ENCODE data around the gene CCDC88C. TPM values are rescaled to one million over a fixed set of nuclear protein-coding genes. Genes with fewer than 3 reads are reported as not detected.

Gene CCDC88C
- total RNA-seq, 2 experiments from 2014 or later: 137 to 253 TPM

DNA sequence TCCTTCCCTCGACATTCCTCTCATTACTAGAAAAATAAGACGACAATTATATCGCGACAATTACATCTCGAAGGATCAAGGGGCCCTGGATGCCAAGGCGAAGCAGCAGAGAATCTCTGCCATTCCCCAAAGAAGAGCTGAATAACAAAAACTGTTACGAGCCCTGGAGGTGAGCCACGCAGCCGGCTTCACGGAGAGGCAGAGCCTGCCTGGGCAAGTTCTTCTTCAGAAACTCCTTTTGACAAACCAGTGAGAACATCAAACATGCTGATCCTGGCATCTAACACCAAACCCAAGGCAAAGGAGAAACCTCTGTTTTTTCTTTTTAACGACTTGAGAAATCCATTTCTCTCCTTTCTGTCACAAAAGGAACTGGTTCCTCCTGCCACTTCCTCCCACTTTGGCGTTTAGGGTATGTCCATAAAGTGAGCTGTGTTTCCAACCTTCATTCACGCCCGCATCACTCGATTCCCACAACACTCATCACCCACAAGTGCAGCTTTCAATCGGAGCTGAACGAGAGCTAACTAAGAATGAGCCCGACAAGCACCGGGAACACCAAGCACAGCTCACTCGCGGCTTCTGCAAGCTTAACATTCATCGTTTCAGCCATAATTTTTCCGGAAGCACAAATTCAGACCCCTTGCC lies 21.5 kb downstream of the CCDC88C start:
- Histone ChIP-seq H4K20me1 (ENCODE audit: insufficient read depth, low read length) (peaks cover 42% of the 10 kb centered on the region), H3K4me2 (ENCODE audit: low read length) (peak overlapping the region; percentile 98), H2AFZ (ENCODE audit: low read length) (no peak overlapping the region), H3K27ac (ENCODE audit: low read depth, low read length, poor library complexity, severe bottlenecking) (peak overlapping the region; percentile 89), H3K4me1 (ENCODE audit: insufficient read depth, low read length, poor library complexity, severe bottlenecking) (peaks cover 96% of the 10 kb centered on the region), H3K36me3 (ENCODE audit: insufficient read depth, low read length) (peaks cover 57% of the 10 kb centered on the region), H3K9me3 (ENCODE audit: low read length) (no peaks in the 10 kb centered on the region), H3K4me3 (ENCODE audit: low read depth, low read length, poor library complexity, severe bottlenecking) (peak overlapping the region; percentile 63), H3K9me2 (ENCODE audit: insufficient read depth, low read length) (no peaks in the 10 kb centered on the region), H3K79me2 (ENCODE audit: insufficient read depth, low read depth, low read length) (peaks cover 100% of the 10 kb centered on the region)
- intact Hi-C loops (cut with micrococcal nuclease; ENCODE audit: unreplicated experiment): no loop called here
- CTCF ChIA-PET (ENCODE audit: unreplicated experiment): interaction anchor here (0.9 kb wide), 1 partner anchor 21 kb away, joined by 6 read pairs; no protein-coding TSS in a partner anchor
- POLR2A ChIA-PET: interaction anchor here (0.8 to 3.0 kb wide), 8 partner anchors 14 to 39 kb away, joined by 3 to 12 read pairs (median 8); partner anchors contain the start of gene CCDC88C
- TF ChIP-seq, protein P1, sequence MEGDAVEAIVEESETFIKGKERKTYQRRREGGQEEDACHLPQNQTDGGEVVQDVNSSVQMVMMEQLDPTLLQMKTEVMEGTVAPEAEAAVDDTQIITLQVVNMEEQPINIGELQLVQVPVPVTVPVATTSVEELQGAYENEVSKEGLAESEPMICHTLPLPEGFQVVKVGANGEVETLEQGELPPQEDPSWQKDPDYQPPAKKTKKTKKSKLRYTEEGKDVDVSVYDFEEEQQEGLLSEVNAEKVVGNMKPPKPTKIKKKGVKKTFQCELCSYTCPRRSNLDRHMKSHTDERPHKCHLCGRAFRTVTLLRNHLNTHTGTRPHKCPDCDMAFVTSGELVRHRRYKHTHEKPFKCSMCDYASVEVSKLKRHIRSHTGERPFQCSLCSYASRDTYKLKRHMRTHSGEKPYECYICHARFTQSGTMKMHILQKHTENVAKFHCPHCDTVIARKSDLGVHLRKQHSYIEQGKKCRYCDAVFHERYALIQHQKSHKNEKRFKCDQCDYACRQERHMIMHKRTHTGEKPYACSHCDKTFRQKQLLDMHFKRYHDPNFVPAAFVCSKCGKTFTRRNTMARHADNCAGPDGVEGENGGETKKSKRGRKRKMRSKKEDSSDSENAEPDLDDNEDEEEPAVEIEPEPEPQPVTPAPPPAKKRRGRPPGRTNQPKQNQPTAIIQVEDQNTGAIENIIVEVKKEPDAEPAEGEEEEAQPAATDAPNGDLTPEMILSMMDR (conservative IDR thresholded peaks at IDR 0.05; ENCODE audit: low read length): no peak
- TF ChIP-seq EZH2phosphoT487 (IDR thresholded peaks at IDR 0.05; ENCODE audit: borderline replicate concordance, low read depth, low read length): no peak
- DNase-seq (ENCODE audit: low spot score): no peak
- no TSS peak for BruUV-seq (replicated peaks)

- intact Hi-C loops (cut with micrococcal nuclease; ENCODE audit: unreplicated experiment): no loop called here
- peak overlapping the region; percentile 98 for H3K4me2 ChIP-seq (ENCODE audit: low read length)
- CTCF ChIA-PET (ENCODE audit: unreplicated experiment): interaction anchor here (0.6 kb wide), 1 partner anchor 36 kb away, joined by 3 read pairs; no protein-coding TSS in a partner anchor
- no peak for TF ChIP-seq EZH2phosphoT487 (IDR thresholded peaks at IDR 0.05; ENCODE audit: borderline replicate concordance, low read depth, low read length)
- TF ChIP-seq, protein P1 (conservative IDR thresholded peaks at IDR 0.05; ENCODE audit: low read length): no peak
- BruUV-seq (replicated peaks): no TSS peak
- no peaks in the 10 kb centered on the region for H3K9me2 ChIP-seq (ENCODE audit: insufficient read depth, low read length)
- no peaks in the 10 kb centered on the region for H3K9me3 ChIP-seq (ENCODE audit: low read length)
- H4K20me1 ChIP-seq (ENCODE audit: insufficient read depth, low read length): peaks cover 45% of the 10 kb centered on the region
- POLR2A ChIA-PET: interaction anchor here (0.8 to 3.0 kb wide), 5 partner anchors 16 to 38 kb away, joined by 3 to 11 read pairs (median 8); no protein-coding TSS in a partner anchor
- H3K27ac ChIP-seq (ENCODE audit: low read depth, low read length, poor library complexity, severe bottlenecking): peak overlapping the region; percentile 89
- no peak overlapping the region for H2AFZ ChIP-seq (ENCODE audit: low read length)
- H3K4me3 ChIP-seq (ENCODE audit: low read depth, low read length, poor library complexity, severe bottlenecking): peak overlapping the region; percentile 63
- peaks cover 63% of the 10 kb centered on the region for H3K36me3 ChIP-seq (ENCODE audit: insufficient read depth, low read length)
- H3K79me2 ChIP-seq (ENCODE audit: insufficient read depth, low read depth, low read length): peaks cover 100% of the 10 kb centered on the region
- DNase-seq (ENCODE audit: low spot score): no peak
- H3K4me1 ChIP-seq (ENCODE audit: insufficient read depth, low read length, poor library complexity, severe bottlenecking): peaks cover 98% of the 10 kb centered on the region
Measured at GRCh38 chr14:91395466-91395865, 22.2 kb downstream of the CCDC88C start.

All from OCI-LY7 (cell line).